NCI-H1436 treated with DMSO at 0.1 percent for 48 hours (cell line): ENCODE data around the gene SYNDIG1.

ENCODE experiments used
- DNase-seq: peaks from one replicate; lab custom pipeline; 2025; lab: John Stamatoyannopoulos, UW

The SYNDIG1 gene

DNA sequence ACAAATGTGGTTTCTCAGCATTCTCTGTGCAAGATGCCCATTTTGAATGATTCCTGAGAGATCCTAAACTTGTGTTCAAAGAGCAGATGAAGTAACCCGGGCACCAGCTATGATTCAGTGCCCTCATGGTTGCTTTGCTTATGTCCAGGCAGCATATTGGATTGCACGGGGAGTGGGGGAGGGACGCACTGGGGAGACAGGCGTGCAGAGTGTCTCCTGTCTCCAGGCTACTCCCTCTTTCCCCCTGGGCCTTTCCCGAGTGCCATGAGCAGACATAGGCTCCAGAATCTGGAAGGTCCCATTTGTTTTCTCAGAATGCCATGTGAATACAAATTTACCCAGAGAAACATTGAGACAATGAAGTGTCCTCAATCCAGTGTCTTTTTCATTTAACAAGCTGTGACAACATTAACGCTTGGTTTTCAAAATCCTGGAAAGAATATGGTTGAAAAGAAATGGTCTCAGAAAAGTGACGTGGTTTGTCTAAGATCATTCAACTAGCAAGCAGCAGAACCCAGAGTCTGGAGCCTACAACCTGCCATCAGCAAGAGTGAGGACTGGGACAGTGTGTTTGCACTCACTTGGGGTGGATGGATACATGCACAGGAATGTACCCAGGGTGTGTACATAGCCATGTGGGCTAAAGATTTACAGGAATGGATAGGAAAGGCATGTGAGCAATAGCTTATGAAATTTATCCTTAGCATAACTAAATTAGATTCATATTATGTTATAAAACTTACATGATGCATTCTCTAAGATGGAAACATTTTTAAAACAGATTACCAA is 4.2 kb downstream of the SYNDIG1 start:
- DNase-seq: no peak

DNA sequence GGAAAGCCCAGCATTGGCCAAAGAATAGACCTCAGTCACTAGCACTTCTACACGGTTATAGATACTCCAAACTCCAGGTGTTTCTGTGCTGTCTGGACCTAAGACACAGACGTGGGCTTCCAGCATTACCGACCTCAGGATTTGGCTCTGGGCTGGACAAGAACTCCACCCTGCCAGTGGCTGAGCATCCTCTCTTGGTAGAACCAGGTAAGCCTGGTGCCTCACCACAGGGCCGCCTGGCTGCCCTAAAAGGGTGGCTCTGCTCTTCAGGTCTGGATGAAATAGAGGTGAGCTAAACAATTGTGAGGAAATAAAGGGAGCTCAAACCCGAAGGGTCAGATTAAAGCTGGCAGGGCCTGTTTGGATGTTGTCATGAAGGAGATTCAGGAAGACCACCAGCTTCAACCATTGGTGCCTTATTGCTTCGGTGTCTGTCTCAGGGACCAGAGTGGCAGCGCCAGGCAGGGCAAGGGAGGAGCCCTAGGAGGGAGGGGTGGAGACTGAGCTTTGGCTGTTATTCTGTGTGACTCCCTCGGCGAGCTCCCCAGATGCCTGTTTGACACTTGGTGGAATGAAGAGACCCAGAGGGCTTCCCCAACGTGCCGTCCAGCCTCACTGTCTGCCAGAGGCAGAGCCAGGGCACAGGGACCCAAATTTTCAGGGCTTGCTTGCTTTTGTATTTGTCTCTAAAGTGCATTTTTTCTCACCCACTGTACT is 8.6 kb downstream of the SYNDIG1 start:
- no peak for DNase-seq

DNA sequence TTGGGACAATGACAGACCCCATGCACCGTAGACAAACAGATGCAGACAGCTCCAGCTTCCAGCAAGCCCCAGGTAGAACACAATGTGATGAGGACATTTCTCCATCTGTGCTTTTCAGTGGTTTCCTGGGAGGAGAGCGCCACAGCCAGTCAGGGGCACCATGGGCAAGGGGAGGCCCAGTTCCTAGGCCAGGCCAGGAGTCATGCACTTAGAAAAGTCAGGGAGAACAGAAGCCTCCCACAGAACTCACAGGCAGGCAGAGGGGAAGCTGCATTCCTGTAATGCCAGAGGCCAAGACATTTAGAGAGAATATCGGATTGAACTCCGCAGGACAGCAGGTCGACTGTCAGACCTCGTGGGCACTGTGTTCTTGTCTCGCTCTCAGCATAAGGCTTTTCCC is 9.2 kb downstream of the SYNDIG1 start:
- DNase-seq: no peak

DNA sequence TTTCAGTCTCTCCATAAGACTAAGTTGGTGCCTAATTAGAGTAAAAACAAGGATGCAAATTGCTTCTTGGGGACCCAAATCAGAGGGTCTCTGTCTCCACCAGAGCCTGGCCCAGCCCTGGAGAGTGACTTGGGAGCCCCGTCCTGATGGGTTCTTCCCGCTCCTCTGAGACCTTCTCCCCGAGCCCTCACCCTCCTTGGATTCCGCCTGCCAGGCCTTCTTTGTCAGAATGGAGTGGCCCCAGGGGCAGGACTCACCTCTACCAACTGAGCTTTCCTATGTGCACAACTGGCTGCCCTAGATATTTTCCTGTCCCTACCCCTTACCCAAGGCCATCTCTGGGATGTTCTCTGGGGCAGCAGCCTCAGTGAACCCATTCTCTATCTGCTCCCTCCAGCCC is 9.7 kb downstream of the SYNDIG1 start:
- DNase-seq: no peak

DNA sequence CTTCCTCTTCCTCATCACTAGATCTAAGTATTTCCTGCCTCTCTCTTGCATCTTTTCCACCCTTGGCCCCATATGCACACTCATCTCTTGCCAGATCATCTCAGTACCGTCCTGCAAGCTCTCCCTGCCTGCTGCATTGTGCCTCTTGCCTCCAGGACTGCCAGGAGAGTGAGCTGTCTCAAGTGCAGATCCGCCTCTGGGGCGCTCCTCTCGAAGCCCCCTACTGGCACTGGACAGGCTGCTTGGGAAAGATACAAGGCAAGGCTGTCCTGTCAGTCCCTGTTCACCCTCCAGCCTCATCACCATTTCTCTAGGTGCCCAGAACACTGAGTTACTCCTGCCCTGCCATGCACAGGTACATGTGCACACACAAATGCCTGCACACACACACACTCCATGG is 10.2 kb downstream of the SYNDIG1 start:
- no peak for DNase-seq

DNA sequence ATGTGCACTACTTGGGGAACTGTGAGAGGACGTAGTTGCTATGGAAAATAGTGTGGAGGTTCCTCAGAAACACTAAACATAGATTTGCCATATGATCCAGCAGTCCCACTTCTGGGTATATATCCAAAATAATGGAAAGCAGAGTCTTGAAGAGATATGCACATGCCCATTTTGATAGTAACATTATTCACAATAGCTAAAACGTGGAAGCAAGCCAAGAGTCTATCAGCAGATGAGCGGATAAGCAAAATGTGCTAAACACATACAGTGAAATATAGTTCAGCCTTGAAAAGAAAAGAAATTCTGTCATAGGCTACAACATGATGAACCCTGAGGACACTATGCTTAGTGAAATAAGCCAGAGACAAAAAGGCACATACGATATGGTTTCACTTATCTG is 11.1 kb downstream of the SYNDIG1 start:
- DNase-seq: no peak

DNA sequence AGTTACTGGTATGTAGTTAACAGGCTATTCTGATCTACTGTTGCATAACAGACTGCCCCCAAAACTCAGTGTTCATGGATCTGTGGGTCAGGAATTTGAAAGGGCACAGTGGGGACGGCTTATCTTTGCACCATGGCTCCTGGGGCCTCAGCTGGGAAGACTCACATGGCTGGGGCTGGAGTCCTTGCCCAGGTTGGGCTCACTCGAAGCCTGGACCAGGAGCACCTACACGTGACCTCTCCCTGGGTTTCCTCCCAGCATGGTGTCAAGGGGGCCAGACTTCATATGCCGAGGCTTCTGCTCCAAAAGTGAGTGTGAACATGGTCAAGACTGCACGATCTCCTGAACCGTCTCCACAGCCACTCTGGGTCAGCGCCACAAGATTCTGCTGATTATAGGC is 11.7 kb downstream of the SYNDIG1 start:
- no peak for DNase-seq

DNA sequence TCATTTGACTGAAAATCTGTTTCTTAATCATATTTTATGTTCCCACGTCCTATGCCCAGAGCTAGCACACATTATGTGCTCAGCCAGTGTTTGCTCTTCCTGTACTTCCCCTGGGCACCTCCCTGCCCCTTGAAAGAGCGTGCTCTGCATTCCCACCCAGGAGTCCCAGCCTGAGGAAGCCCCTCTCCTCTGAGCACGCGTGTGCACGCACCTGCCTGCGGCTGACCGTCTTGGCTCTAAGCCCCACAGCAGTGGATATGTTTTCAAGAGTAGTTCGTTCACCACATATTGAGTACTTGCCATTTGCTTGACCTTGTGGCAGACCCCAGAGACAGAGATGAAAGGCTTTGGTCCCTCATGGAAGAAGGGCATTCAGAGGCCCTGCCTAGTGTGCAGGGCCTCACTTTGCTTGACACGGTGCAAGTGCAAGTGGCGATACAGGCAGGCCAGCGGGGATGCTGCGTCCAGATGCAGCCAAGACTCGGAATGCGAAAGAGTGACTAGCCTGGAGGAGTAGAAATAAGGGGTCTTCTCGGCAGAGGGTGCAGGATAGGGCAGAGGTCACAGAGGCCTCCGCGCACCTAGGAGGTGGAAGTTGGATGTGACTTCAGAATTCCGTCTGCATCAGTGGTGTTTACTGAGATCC is 14.1 kb downstream of the SYNDIG1 start:
- DNase-seq: no peak

DNA sequence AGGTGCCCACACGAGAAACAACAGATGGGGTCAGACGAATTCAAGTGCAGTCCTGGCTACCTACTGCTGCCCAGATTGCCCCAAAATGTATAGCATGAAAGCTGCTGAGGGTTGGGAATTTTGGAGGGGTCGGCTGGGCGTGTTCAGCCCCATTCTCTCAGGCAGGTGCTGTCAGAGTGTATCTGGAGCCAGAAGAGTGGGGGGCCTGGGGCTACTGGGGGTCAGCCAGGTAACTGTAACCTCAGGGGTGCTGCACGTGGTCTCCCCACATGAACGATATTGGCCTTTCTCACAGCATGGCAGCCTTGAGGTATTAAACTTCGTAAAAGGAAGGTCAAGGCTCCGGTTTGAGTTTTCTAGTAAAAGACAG is 14.6 kb downstream of the SYNDIG1 start:
- DNase-seq: no peak

DNA sequence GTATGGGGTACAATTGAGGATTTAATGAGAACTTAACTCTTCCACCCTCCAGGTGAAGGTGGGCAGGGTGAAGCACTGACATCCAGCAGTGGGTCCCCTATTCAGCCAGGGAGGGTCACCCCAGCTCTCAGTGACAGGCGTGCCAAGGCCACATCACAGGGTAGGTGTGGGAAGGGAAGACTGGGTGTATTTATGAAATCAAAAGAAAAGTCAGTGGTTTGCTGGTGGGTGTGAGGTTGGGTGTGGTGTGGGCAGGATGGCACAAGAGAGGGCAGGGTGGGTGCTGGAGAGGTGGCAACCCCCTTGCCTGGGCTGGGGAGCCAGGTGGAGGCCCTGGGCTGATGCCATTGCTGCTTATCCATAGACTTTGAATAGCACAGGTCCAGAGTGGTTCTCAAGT is 16.6 kb downstream of the SYNDIG1 start:
- DNase-seq: no peak

DNA sequence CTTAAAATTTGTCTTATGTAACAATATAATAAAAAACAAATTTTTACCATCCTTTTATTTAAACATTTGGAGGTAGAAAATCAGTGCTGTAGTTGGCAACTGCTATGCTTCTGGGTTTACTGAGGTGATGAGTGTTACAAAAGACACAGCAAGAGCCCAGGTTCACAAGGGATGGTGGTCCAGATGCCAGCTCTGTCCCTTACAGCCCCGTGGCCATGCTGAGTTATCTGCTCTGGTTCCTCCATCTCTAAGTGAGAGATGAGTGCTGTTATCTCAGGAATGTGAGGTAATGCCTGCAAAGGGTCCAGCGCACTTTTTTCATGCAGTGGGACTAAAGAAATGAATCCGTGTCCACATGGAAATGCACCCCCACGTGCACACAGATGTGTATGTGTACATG is 17.8 kb downstream of the SYNDIG1 start:
- DNase-seq: no peak

DNA sequence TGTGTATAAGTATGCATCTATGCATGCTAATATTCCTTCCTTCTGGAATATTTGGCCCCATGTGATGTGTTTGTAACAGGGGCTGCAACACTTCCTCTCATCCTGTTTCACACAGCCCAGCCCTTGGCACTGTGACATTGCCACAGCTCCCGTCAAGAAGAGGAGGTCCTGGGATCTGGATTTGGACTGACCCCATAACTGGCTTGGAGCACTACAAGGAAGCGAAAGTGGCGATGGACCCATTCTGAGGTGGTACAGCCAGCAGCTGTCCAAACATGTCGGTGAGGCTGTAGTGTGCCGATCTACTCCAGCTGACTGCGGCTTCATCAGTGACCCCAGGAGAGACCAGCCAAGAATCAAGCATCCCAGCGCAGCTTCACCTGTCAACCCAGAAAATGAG is 18.2 kb downstream of the SYNDIG1 start:
- DNase-seq: no peak

DNA sequence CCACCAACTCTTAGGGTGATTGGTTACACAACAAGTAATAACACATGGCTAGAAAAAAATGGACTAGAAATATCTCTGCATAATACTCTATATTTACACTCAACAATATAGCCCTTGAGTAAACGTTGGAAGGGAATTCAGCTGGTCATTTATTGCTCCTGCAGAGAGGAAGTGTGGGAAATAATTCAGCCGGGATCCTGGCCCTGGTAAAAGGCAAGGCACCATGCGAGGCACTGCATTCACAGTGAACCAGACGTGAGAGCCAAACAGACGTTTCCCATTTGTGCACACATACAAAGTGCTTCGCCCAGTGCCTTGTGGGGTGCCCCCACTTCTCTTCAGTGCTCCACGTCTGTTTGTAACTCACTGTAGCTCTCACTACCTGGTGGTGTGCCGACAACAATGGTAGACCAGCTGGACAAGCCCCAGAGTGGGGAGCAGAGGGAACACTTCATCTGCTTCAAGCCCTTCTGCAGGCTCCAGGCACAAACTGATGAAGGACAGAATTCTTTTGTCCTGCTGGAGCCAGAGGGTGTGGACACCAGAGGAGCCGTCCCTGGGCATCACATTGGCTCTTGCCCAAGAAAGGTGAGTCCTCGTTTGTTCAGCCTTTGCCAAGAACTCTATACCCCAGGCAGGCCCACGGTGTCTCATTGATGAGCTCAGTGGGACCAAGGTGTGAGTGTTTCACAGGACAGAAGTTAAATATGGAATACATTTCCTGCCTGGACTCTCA is 18.8 kb downstream of the SYNDIG1 start:
- DNase-seq: no peak

DNA sequence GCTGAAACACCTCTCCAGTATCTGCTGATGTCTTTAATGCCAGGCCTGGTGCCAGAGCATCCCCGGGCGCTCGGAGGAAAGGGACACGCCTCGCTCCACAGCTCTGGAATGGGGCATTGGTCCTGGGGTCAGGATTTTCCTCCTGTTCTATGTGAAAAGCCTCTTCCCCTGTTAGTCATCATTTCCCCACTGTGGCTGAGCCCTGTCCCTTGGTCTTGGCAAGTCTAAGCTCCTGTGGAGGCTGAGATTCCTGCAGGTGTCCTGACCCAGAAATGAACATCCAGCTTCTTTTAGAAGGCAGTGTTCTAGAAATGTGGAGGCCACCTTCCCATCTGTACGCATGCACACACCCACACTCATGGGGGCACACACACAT is 19.4 kb downstream of the SYNDIG1 start:
- no peak for DNase-seq

DNA sequence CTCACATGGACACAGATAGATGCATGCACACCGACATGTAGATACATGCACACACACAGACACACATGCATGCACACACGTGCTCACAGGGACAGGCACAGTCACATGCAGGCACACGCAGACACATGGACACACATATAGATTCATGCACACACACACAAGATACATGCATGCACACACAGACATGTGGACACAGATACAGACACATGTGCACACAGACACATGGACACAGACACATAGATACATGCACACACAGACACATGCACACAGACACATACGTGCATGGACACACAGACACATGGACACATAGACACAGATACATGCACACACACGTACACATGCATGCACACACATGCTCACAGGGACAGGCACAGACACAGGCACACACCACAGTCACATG is 19.8 kb downstream of the SYNDIG1 start:
- DNase-seq: no peak

DNA sequence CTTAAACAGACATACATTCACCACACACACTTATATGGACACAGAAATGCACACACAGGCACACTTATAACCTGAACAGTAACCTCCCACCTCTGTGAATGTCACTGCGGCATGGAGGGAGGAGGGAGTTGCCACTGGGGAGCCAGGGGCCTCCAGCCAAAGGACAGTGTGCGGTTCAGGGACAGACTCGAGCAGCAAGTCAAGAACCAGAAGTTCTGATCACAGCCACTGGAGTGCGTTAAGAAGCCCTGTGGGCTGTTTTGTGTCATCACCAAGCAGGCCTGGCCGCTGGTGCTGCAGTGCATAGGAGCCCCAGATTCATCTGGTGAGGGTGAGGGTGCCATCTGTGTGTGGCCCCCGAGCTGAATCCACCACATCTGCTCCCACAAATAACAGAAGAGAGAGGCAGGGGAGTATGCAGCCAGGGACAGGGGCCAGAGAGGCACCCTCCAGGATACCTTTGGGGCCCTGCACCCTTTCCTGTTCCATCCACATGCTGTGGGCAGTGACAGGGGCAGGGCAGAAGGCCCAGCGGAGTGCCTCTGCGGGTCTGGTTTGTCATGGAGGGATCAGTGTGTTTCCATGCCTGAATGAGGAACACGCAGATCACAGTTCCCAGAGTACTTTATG is 20.3 kb downstream of the SYNDIG1 start:
- DNase-seq: no peak

DNA sequence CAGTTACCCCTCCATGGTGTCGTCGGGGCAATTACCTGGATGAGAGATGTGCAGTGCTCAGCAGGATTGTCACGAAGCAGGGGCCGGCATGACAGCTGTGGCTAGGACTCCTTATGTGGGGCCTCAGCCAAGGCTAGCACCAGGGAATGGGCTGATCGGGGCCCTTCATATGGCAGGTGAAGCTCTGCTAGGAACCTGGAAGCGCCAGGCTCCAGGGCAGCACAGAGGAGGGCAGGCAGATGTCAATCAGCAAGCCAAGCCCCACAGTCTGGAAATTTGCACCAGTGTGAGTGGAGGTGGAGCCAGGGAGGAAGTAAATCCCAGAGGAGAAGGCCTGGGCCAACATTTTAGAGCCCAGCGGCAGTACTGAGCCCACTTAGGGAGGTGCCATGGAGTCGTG is 21.2 kb downstream of the SYNDIG1 start:
- no peak for DNase-seq

DNA sequence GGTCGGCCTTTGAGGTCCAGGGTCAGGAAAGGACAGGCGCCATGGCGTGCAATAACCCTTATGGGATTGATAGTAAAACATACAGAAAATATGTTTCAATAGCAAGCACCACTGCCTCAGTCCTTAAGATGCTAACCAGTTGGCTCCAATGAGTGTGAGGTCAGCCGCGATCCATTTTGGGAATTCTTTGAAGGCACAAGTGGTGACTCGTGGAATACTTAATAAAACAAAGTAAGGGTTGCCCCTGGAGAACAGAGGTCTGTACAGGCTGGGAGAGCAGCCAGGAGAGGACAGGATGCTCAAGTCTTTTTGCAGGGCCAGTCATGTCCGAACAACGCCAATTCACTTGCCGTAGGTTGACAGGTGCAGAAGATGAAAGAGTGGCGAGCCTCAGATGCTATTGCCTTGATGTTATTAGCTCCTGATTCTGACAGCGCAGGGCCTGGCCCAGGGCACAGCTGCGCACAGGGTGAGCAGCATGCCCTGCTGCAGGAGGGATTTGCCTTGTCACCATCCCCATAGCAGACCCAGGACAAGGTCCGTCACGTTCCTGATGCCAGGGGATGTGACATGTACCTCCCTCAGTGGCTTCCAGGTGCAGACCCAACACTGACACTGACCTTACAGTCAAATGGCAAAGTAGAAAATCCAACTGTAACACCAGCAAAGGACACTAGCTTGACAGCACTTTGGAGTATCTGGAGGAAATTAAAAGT is 21.8 kb downstream of the SYNDIG1 start:
- DNase-seq: no peak

DNA sequence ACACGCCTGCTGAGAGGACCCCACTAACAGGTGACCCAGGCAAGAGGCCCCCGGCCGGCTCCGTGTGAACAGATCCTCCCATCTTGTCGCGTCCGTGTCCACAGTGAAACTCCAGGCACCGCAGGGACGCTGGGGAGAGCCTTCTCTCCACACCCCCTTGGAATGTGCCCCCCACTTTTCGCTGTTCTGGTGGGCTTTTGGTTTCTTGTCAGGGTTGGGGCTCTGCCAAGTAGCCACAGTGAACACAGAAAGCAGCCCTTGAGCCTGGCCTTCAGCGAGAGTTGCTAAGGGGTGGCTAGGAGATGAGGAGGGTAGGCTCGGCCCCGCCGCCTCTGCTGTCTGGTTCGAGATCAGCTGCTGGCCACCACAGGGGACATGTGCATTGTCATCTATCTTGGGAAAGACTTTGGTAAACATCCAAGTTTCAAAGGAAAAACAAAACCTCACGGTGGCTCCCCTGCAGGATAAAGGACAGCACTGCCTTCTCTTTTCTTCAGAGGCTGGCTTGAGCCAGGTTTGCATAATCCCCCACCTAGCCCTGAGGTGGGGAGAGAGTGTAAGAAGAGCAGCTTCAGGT is 22.7 kb downstream of the SYNDIG1 start:
- DNase-seq: no peak

DNA sequence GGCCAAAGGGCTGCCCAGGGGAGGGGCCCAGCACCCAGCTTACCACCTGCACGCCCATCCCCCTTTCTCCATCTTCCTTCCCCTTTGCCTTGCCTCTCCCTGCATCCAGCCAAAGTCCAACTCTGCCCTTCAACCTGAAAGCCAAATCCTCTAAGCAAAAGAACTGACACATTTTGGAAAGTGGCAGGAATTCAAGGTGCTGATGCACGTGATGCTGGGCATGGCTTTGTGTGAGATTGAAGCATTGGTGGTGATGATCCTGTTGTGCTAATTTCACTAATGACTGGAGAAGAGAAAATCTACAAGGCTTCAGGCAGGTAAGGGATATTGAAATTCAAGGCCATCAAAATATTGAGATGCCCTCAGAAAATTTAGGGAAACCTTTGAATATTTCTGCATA is 23.3 kb downstream of the SYNDIG1 start:
- no peak for DNase-seq

DNA sequence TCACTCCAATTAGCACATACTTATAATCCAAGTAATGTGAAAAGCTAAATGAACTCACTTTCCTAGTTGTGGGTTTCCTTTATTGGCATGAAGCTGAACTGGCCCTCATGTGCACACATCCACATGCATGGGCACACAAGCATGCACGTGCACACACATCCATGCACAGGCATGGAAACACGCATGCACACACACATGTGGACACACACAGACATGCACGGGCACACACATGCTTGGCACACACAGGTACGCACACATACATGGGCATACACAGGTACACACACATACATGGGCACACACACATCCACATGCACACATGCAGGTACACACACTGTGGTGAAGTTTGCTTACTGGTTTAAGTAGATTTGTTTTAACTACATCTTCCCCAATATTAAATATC is 23.8 kb downstream of the SYNDIG1 start:
- no peak for DNase-seq
